Measurements from ENCODE around the gene CLMN.

DNA sequence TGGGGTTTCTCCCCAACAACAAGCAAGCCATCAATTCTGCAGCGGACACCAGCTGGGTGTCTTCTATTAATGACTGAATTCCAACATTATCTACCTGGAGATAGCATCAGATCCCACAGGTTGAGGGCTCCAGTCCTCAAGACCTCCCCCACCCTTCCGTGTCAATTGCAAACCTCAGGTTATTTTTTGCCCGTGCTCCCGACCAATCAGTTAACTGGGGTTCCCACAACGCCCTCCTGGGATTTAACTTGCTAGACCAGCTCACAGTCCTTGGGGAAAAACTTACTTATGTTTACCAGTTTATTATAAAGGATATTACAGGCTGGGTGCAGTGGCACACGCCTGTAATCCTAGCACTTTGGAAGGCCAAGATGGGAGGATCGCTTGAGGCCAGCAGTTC lies 172.1 kb downstream of the CLMN start:
- TF ChIP-seq POLR2A (IDR thresholded peaks at IDR 0.05) = no peak
- TF ChIP-seq, protein P1, sequence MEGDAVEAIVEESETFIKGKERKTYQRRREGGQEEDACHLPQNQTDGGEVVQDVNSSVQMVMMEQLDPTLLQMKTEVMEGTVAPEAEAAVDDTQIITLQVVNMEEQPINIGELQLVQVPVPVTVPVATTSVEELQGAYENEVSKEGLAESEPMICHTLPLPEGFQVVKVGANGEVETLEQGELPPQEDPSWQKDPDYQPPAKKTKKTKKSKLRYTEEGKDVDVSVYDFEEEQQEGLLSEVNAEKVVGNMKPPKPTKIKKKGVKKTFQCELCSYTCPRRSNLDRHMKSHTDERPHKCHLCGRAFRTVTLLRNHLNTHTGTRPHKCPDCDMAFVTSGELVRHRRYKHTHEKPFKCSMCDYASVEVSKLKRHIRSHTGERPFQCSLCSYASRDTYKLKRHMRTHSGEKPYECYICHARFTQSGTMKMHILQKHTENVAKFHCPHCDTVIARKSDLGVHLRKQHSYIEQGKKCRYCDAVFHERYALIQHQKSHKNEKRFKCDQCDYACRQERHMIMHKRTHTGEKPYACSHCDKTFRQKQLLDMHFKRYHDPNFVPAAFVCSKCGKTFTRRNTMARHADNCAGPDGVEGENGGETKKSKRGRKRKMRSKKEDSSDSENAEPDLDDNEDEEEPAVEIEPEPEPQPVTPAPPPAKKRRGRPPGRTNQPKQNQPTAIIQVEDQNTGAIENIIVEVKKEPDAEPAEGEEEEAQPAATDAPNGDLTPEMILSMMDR (IDR thresholded peaks at IDR 0.05) = no peak

Data from gastroesophageal sphincter (tissue), 3 donors.